ENCODE data around the gene PADI3.

DNA sequence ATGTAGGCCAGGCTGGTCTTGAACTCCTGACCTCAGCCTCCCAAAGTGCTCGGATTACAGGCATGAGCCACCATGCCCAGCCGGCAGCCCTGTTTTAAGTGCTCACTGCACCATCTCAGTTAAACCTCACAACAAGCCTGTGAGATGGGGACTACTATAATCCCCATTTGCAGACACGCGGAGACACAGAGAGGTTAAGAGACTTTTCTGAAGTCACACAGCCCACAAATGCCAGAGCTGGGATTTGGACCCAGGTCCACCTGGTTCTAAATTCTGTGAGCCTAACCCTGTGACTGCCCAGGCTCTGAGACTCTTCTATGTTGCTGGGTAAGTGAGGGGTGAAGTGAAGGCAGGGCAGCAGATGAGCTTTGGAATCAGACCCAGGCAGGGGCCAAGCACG lies 37.5 kb upstream of the PADI3 start:
- TF ChIP-seq, protein P1, sequence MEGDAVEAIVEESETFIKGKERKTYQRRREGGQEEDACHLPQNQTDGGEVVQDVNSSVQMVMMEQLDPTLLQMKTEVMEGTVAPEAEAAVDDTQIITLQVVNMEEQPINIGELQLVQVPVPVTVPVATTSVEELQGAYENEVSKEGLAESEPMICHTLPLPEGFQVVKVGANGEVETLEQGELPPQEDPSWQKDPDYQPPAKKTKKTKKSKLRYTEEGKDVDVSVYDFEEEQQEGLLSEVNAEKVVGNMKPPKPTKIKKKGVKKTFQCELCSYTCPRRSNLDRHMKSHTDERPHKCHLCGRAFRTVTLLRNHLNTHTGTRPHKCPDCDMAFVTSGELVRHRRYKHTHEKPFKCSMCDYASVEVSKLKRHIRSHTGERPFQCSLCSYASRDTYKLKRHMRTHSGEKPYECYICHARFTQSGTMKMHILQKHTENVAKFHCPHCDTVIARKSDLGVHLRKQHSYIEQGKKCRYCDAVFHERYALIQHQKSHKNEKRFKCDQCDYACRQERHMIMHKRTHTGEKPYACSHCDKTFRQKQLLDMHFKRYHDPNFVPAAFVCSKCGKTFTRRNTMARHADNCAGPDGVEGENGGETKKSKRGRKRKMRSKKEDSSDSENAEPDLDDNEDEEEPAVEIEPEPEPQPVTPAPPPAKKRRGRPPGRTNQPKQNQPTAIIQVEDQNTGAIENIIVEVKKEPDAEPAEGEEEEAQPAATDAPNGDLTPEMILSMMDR (IDR thresholded peaks at IDR 0.05; ENCODE audit: low read length): no peak
- no peak for TF ChIP-seq EZH2 (IDR thresholded peaks at IDR 0.05; ENCODE audit: borderline replicate concordance, low read length)

Data from OCI-LY1 (cell line).